CD14-positive monocyte (primary cell): ENCODE data around the gene BUD31. TPM values are rescaled to one million over a fixed set of nuclear protein-coding genes. Genes with fewer than 3 reads are reported as not detected.

ENCODE experiments used
- DNase-seq, 3 donors: peaks; one replicate each; pipeline ENCODE4 v3.0.0-alpha.2; 2011 to 2022
- H2AFZ ChIP-seq: 2 replicates; pipeline ENCODE4 v1.6.0; 2012; ENCODE audit warnings: mild to moderate bottlenecking, low read depth, low read length, inconsistent platforms; ENCODE audit not compliant: insufficient read depth, poor library complexity, severe bottlenecking
- H3K27ac ChIP-seq, 2 donors: 1 replicate in 1 of 2; 2 replicates in 1 of 2; pipeline ENCODE4 v1.5.1; 2012 to 2013; ENCODE audit warnings: low read length in 2 of 2, control low read depth in 1 of 2, inconsistent platforms in 1 of 2, low read depth in 1 of 2, mild to moderate bottlenecking in 1 of 2
- H3K27me3 ChIP-seq, 2 donors: one replicate each; pipeline versions ENCODE4 v1.6.0 to v1.6.1; 2011 to 2013; ENCODE audit warnings: low read length in 2 of 2; ENCODE audit not compliant: control insufficient read depth in 2 of 2, insufficient read depth in 2 of 2
- H3K36me3 ChIP-seq, 2 donors: replicated peaks in 1 of 2; 1 replicate in 1 of 2; 2 replicates in 1 of 2; pipeline versions ENCODE4 v1.5.1 to v1.6.1; 2012 to 2013; ENCODE audit warnings: low read length in 2 of 2, control low read depth in 1 of 2, inconsistent platforms in 1 of 2, mild to moderate bottlenecking in 1 of 2; ENCODE audit not compliant: insufficient read depth in 2 of 2, control insufficient read depth in 1 of 2
- H3K4me1 ChIP-seq, 2 donors: 1 replicate in 1 of 2; 2 replicates in 1 of 2; pipeline versions ENCODE4 v1.5.1 to v1.6.1; 2012 to 2013; ENCODE audit warnings: low read length in 2 of 2, control low read depth in 1 of 2, inconsistent platforms in 1 of 2, mild to moderate bottlenecking in 1 of 2, moderate library complexity in 1 of 2; ENCODE audit not compliant: insufficient read depth in 2 of 2, control insufficient read depth in 1 of 2
- H3K4me2 ChIP-seq: replicated peaks from 2 replicates; pipeline ENCODE3; 2012; ENCODE audit warnings: low read length, moderate library complexity, mild to moderate bottlenecking; ENCODE audit not compliant: poor library complexity, severe bottlenecking; ENCODE audit errors: extremely low read depth
- H3K4me3 ChIP-seq, 3 experiments: fragments of 200-600 bp in 1 of 3; sonication (generic) in 1 of 3; replicated peaks in 1 of 3; 1 replicate in 2 of 3; 2 replicates in 1 of 3; pipeline ENCODE4 v1.5.1; 2011 to 2013; ENCODE audit warnings: low read length in 3 of 3, mild to moderate bottlenecking in 3 of 3, control low read depth in 2 of 3, low read depth in 2 of 3, inconsistent platforms in 1 of 3, moderate library complexity in 1 of 3
- H3K79me2 ChIP-seq: 2 replicates; pipeline ENCODE4 v1.6.0; 2012; ENCODE audit warnings: mild to moderate bottlenecking, control low read depth, inconsistent platforms, low read length, moderate library complexity; ENCODE audit not compliant: insufficient read depth
- H3K9ac ChIP-seq: 2 replicates; pipeline ENCODE4 v1.6.0; 2017; ENCODE audit warnings: low read length, mild to moderate bottlenecking; ENCODE audit not compliant: insufficient read depth, poor library complexity, severe bottlenecking
- H3K9me3 ChIP-seq, 2 donors: replicated peaks in 1 of 2; 1 replicate in 1 of 2; 2 replicates in 1 of 2; pipeline versions ENCODE4 v1.5.1 to v1.6.1; 2012 to 2013; ENCODE audit warnings: low read length in 2 of 2, control low read depth in 1 of 2; ENCODE audit not compliant: control insufficient read depth in 1 of 2, insufficient read depth in 1 of 2
- H4K20me1 ChIP-seq: 2 replicates; pipeline ENCODE4 v1.6.0; 2012; ENCODE audit warnings: mild to moderate bottlenecking, low read length, control low read depth, moderate library complexity; ENCODE audit not compliant: insufficient read depth
- H3K27ac Mint-ChIP-seq, 7 donors: one replicate each; pipeline ENCODE4 v1.8.0; 2020; ENCODE audit warnings: mild to moderate bottlenecking in 7 of 7, mixed read lengths in 7 of 7, moderate library complexity in 6 of 7, inconsistent platforms in 2 of 7
- H3K27me3 Mint-ChIP-seq, 3 donors: one replicate each; pipeline ENCODE4 v1.8.0; 2021 to 2022; ENCODE audit warnings: low read depth in 3 of 3, mild to moderate bottlenecking in 3 of 3, mixed read lengths in 3 of 3, moderate library complexity in 3 of 3, inconsistent platforms in 1 of 3
- H3K36me3 Mint-ChIP-seq, 2 donors: one replicate each; pipeline ENCODE4 v1.8.0; 2020; ENCODE audit warnings: mixed read lengths in 2 of 2, inconsistent platforms in 1 of 2, mild to moderate bottlenecking in 1 of 2
- H3K4me1 Mint-ChIP-seq: one replicate; pipeline ENCODE4 v1.8.0; 2020; ENCODE audit warnings: mild to moderate bottlenecking, mixed read lengths
- H3K4me3 Mint-ChIP-seq, 2 donors: one replicate each; pipeline ENCODE4 v1.8.0; 2020; ENCODE audit warnings: mild to moderate bottlenecking in 2 of 2, mixed read lengths in 2 of 2, moderate library complexity in 1 of 2
- H3K9me3 Mint-ChIP-seq, 7 donors: one replicate each; pipeline ENCODE4 v1.8.0; 2020 to 2022; ENCODE audit warnings: mixed read lengths in 7 of 7, mild to moderate bottlenecking in 6 of 7, moderate library complexity in 6 of 7, inconsistent platforms in 2 of 7
- WGBS: methylation state at CpG from one replicate; pipeline ENCODE4 v1.1.5; 2013; ENCODE audit warnings: missing lambda C conversion rate; ENCODE audit not compliant: insufficient coverage; 5-methylcytosine and 5-hydroxymethylcytosine counted together
- intact Hi-C, 2 donors: fragments of 100-400 bp; cut with micrococcal nuclease; formaldehyde crosslinking; loops; one replicate each; pipeline versions ENCODE4 v1.15.0 to v1.15.1; 2023
- polyA plus RNA-seq, 3 donors: library from polyadenylated mRNA; depleted of rRNA in 1 of 3; unstranded in 2 of 3; stranded (reverse) in 1 of 3; fragments of 300-500 nt in 2 of 3; fragments of >200 nt in 1 of 3; fragmentation: Illumina TruSeq in 2 of 3; gene quantifications; 1 replicate in 2 of 3; 2 replicates in 1 of 3; pipeline ENCODE4 v1.2.3, GENCODE V29; 2012 to 2021
- TF ChIP-seq, protein P1 (sequence below): fragments of 200-600 bp; IDR thresholded peaks from one replicate; pipeline ENCODE4 v1.8.0; 2022; ENCODE audit warnings: antibody characterized with exemption, mild to moderate bottlenecking

Gene BUD31
- polyA plus RNA-seq, 3 donors: 34.3 to 256 (median 241) TPM

- WGBS: 97% methylated on average over 20 of the region's 26 CpGs
- Histone ChIP-seq H3K27me3 (no peaks in the 10 kb centered on the region), H3K36me3 (peaks cover 78 to 89% of the 10 kb centered on the region in 2 donors), H3K79me2 (peaks cover 54% of the 10 kb centered on the region), H3K27ac (no peak overlapping the region), H3K4me1 (no peaks in the 10 kb centered on the region), H3K9ac (no peak overlapping the region), H4K20me1 (peaks cover 96% of the 10 kb centered on the region), H3K4me3 (no peak overlapping the region), H3K9me3 (no peaks in the 10 kb centered on the region), H2AFZ (no peak overlapping the region), H3K4me2 (no peak overlapping the region)
- no peak overlapping the region for H3K27ac Mint-ChIP-seq
- intact Hi-C loops: no loop called here
- peaks cover 66 to 92% of the 10 kb centered on the region in 2 donors for H3K36me3 Mint-ChIP-seq
- no peak for DNase-seq
- TF ChIP-seq, protein P1, sequence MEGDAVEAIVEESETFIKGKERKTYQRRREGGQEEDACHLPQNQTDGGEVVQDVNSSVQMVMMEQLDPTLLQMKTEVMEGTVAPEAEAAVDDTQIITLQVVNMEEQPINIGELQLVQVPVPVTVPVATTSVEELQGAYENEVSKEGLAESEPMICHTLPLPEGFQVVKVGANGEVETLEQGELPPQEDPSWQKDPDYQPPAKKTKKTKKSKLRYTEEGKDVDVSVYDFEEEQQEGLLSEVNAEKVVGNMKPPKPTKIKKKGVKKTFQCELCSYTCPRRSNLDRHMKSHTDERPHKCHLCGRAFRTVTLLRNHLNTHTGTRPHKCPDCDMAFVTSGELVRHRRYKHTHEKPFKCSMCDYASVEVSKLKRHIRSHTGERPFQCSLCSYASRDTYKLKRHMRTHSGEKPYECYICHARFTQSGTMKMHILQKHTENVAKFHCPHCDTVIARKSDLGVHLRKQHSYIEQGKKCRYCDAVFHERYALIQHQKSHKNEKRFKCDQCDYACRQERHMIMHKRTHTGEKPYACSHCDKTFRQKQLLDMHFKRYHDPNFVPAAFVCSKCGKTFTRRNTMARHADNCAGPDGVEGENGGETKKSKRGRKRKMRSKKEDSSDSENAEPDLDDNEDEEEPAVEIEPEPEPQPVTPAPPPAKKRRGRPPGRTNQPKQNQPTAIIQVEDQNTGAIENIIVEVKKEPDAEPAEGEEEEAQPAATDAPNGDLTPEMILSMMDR: no peak
- no peaks in the 10 kb centered on the region for H3K9me3 Mint-ChIP-seq
- H3K4me3 Mint-ChIP-seq: no peak overlapping the region
- H3K4me1 Mint-ChIP-seq: no peaks in the 10 kb centered on the region
- H3K27me3 Mint-ChIP-seq: no peaks in the 10 kb centered on the region
Measured at GRCh38 chr7:99457650-99458493, 49.1 kb downstream of the BUD31 start.

GRCh38 chr7:99459087-99459486 is 50.3 kb downstream of the BUD31 start:
- peak in 1 of 3 donors; percentile 17 for DNase-seq
- Histone ChIP-seq H3K9me3 (no peaks in the 10 kb centered on the region), H3K4me3 (no peak overlapping the region), H4K20me1 (peaks cover 93% of the 10 kb centered on the region), H3K27ac (no peak overlapping the region), H3K4me2 (no peak overlapping the region), H3K9ac (no peak overlapping the region), H3K79me2 (peaks cover 66% of the 10 kb centered on the region), H2AFZ (no peak overlapping the region), H3K4me1 (no peaks in the 10 kb centered on the region), H3K36me3 (peaks cover 67 to 86% of the 10 kb centered on the region in 2 donors), H3K27me3 (no peaks in the 10 kb centered on the region)
- no peaks in the 10 kb centered on the region for H3K9me3 Mint-ChIP-seq
- peaks cover 61 to 89% of the 10 kb centered on the region in 2 donors for H3K36me3 Mint-ChIP-seq
- WGBS: 94% methylated on average over 6 of the region's 8 CpGs
- H3K4me3 Mint-ChIP-seq: no peak overlapping the region
- intact Hi-C loops: no loop called here
- peak overlapping the region in 2 of 7 donors; percentile 23 to 77 for H3K27ac Mint-ChIP-seq
- H3K4me1 Mint-ChIP-seq: peaks cover 3% of the 10 kb centered on the region
- TF ChIP-seq, protein P1: peak; percentile 53
- no peaks in the 10 kb centered on the region for H3K27me3 Mint-ChIP-seq
